Epithelial cell of esophagus (primary cell): ENCODE data around the gene TCF7L1.

ENCODE experiments used
- DNase-seq: peaks from one replicate; pipeline ENCODE4 v3.0.0; 2010; ENCODE audit warnings: low read depth
- H3K4me3 ChIP-seq: 2 replicates; pipeline ENCODE4 v1.5.1; 2011; ENCODE audit warnings: mild to moderate bottlenecking, low read length, control low read depth
- CTCF ChIP-seq: IDR thresholded peaks from 2 replicates; pipeline ENCODE4 v1.5.1; 2011; ENCODE audit warnings: low read depth, mild to moderate bottlenecking, low read length, control low read depth, inconsistent platforms; ENCODE audit not compliant: insufficient read depth; ENCODE audit errors: missing control alignments

The TCF7L1 gene

GRCh38 chr2:85281553-85281952 lies 148.4 kb downstream of the TCF7L1 start:
- DNase-seq: no peak
- no peak for TF ChIP-seq CTCF
- H3K4me3 ChIP-seq: no peak overlapping the region

GRCh38 chr2:85282914-85283313 lies 149.7 kb downstream of the TCF7L1 start:
- no peak for DNase-seq
- no peak for TF ChIP-seq CTCF
- no peak overlapping the region for H3K4me3 ChIP-seq

DNA sequence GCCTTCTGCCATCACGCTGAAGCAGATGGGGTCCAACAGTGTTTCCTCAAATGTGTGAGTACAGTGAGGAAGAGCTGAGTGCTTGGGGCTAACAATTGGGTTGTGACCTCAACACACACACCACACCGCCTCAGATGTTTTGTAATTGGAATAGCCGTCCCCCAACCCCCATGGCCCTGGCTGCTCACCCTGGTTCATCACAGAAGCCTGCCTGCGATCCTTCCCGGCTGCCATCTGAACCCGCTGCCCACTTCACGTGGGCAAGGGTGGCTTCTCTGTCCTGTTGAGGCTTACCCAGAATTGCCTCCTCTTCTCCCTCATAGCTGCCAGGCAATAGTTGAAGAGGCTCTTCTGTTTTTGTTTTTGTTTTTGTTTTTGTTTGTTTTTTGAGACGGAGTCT lies 150.4 kb downstream of the TCF7L1 start:
- TF ChIP-seq CTCF: no peak
- H3K4me3 ChIP-seq: no peak overlapping the region
- no peak for DNase-seq

- TF ChIP-seq CTCF: no peak
- H3K4me3 ChIP-seq: no peak overlapping the region
Measured at GRCh38 chr2:85286918-85287317, 153.7 kb downstream of the TCF7L1 start.

GRCh38 chr2:85287721-85288120 lies 154.5 kb downstream of the TCF7L1 start:
- DNase-seq: peak; percentile 71
- no peak overlapping the region for H3K4me3 ChIP-seq
- no peak for TF ChIP-seq CTCF

More at GRCh38 chr2:85286918-85287317, 153.7 kb downstream of the TCF7L1 start:
- DNase-seq: no peak

- peak overlapping the region; percentile 30 for H3K4me3 ChIP-seq
- peak; percentile 98 for DNase-seq
- no peak for TF ChIP-seq CTCF
Measured at GRCh38 chr2:85288244-85288725, 155.1 kb downstream of the TCF7L1 start.

GRCh38 chr2:85291425-85292023 lies 158.3 kb downstream of the TCF7L1 start:
- TF ChIP-seq CTCF: no peak

More at GRCh38 chr2:85291425-85292023, 158.3 kb downstream of the TCF7L1 start:
- no peak for DNase-seq
- no peak overlapping the region for H3K4me3 ChIP-seq
